Osteoblast (primary cell): ENCODE results near the gene BCL2L1. TPM values are rescaled to one million over a fixed set of nuclear protein-coding genes. Genes with fewer than 3 reads are reported as not detected.

Source experiments
- DNase-seq: peaks from one replicate; pipeline ENCODE4 v3.0.0; 2011; ENCODE audit warnings: low spot score, mixed read lengths; ENCODE audit not compliant: insufficient read length; ENCODE audit errors: missing footprints
- H2AFZ ChIP-seq: 2 replicates; pipeline ENCODE4 v1.6.0; 2011; ENCODE audit warnings: mild to moderate bottlenecking, low read length
- H3K27ac ChIP-seq: 2 replicates; pipeline ENCODE4 v1.5.1; 2011; ENCODE audit warnings: mild to moderate bottlenecking, low read depth, low read length, moderate library complexity
- H3K27me3 ChIP-seq: 2 replicates; pipeline ENCODE4 v1.6.0; 2012; ENCODE audit warnings: mild to moderate bottlenecking, control low read depth, inconsistent platforms, low read length, moderate library complexity; ENCODE audit not compliant: insufficient read depth
- H3K36me3 ChIP-seq: 2 replicates; pipeline ENCODE4 v1.5.1; 2011; ENCODE audit warnings: mild to moderate bottlenecking, low read length, control low read depth, moderate library complexity; ENCODE audit not compliant: insufficient read depth
- H3K4me1 ChIP-seq: 2 replicates; pipeline ENCODE4 v1.5.1; 2011; ENCODE audit warnings: mild to moderate bottlenecking, low read length, control low read depth, moderate library complexity; ENCODE audit not compliant: insufficient read depth
- H3K4me2 ChIP-seq: 2 replicates; pipeline ENCODE4 v1.6.0; 2011; ENCODE audit warnings: mild to moderate bottlenecking, low read length; ENCODE audit not compliant: insufficient read depth
- H3K4me3 ChIP-seq: fragments of 200-600 bp; sonication (generic); 3 replicates; pipeline ENCODE4 v1.5.1; 2012; ENCODE audit warnings: mild to moderate bottlenecking, low read length, inconsistent platforms; ENCODE audit not compliant: insufficient read depth
- H3K79me2 ChIP-seq: 2 replicates; pipeline ENCODE4 v1.6.0; 2012; ENCODE audit warnings: mild to moderate bottlenecking, low read length, control low read depth, inconsistent platforms; ENCODE audit not compliant: insufficient read depth
- H3K9me3 ChIP-seq: 2 replicates; pipeline ENCODE4 v1.5.1; 2011; ENCODE audit warnings: low read depth, low read length, control low read depth
- H4K20me1 ChIP-seq: 2 replicates; pipeline ENCODE4 v1.6.0; 2012; ENCODE audit warnings: mild to moderate bottlenecking, low read length, control low read depth; ENCODE audit not compliant: insufficient read depth
- CTCF ChIP-seq: IDR thresholded peaks from 2 replicates; pipeline ENCODE4 v1.5.1; 2011; ENCODE audit warnings: mild to moderate bottlenecking, low read depth, low read length, moderate library complexity; ENCODE audit errors: extremely low read depth
- total RNA-seq: library from RNA; depleted of rRNA; stranded (reverse); fragments of >200 nt; gene quantifications from 2 replicates; pipeline ENCODE4 v1.2.3, GENCODE V29; 2012

Gene BCL2L1
- total RNA-seq, 1 donor, result 127 TPM

- peak overlapping the region; percentile 97 for H3K27ac ChIP-seq
- peak; percentile 99 for DNase-seq
- peak overlapping the region; percentile 92 for H2AFZ ChIP-seq
- H4K20me1 ChIP-seq, result peaks cover 6% of the 10 kb centered on the region
- peaks cover 52% of the 10 kb centered on the region for H3K79me2 ChIP-seq
- peak overlapping the region; percentile 84 for H3K4me3 ChIP-seq
- peak; percentile 93 for TF ChIP-seq CTCF
- H3K9me3 ChIP-seq, result no peaks in the 10 kb centered on the region
- H3K36me3 ChIP-seq, result peaks cover 17% of the 10 kb centered on the region
- peak overlapping the region; percentile 93 for H3K4me2 ChIP-seq
- no peaks in the 10 kb centered on the region for H3K27me3 ChIP-seq
- H3K4me1 ChIP-seq, result peaks cover 49% of the 10 kb centered on the region
Observed at GRCh38 chr20:31723319-31724078, 831 bp upstream of the BCL2L1 start.

GRCh38 chr20:31723069-31723318 is 326 bp upstream of the BCL2L1 start:
- Histone ChIP-seq H3K4me2 (peak overlapping the region; percentile 93), H2AFZ (peak overlapping the region; percentile 92), H3K79me2 (peaks cover 55% of the 10 kb centered on the region), H3K4me1 (peaks cover 50% of the 10 kb centered on the region), H3K9me3 (no peaks in the 10 kb centered on the region), H3K27ac (peak overlapping the region; percentile 97), H4K20me1 (peaks cover 6% of the 10 kb centered on the region), H3K4me3 (peak overlapping the region; percentile 84), H3K27me3 (no peaks in the 10 kb centered on the region), H3K36me3 (peaks cover 20% of the 10 kb centered on the region)
- no peak for TF ChIP-seq CTCF
- DNase-seq, result peak; percentile 87

- peak overlapping the region; percentile 97 for H3K27ac ChIP-seq
- no peaks in the 10 kb centered on the region for H3K27me3 ChIP-seq
- H3K36me3 ChIP-seq, result peaks cover 26% of the 10 kb centered on the region
- TF ChIP-seq CTCF, result no peak
- H4K20me1 ChIP-seq, result peaks cover 6% of the 10 kb centered on the region
- H3K4me2 ChIP-seq, result peak overlapping the region; percentile 93
- peaks cover 69% of the 10 kb centered on the region for H3K79me2 ChIP-seq
- H3K4me1 ChIP-seq, result peaks cover 53% of the 10 kb centered on the region
- peak; percentile 62 for DNase-seq
- peak overlapping the region; percentile 84 for H3K4me3 ChIP-seq
- no peaks in the 10 kb centered on the region for H3K9me3 ChIP-seq
- no peak overlapping the region for H2AFZ ChIP-seq
Observed at GRCh38 chr20:31721408-31722256, 1.0 kb downstream of the BCL2L1 start.
